HCT116 (cell line): ENCODE measurements around the gene APBA3. TPM values are rescaled to one million over a fixed set of nuclear protein-coding genes. Genes with fewer than 3 reads are reported as not detected.
A peak's percentile ranks its signal among the peaks of the same experiment; 100 is the strongest.

Experiments
- ATAC-seq: fragments of 200-7000 bp; cut with Tn5 transposase; 2 replicates; pipeline ENCODE4 v1.9.1; 2020; ENCODE audit warnings: mild to moderate bottlenecking, moderate library complexity
- BruUV-seq: library from RNA; stranded (reverse); fragments of 400-500 nt; replicated peaks from 2 replicates; lab custom pipeline; 2021; lab: Mats Ljungman, UMichigan
- CTCF ChIA-PET: fragments of 300-600 bp; sonication (Branson Sonifier 250); formaldehyde crosslinking; loops from one replicate; lab custom pipeline; 2021; ENCODE audit warnings: antibody characterized with exemption; lab: Charles Lee
- POLR2A ChIA-PET: fragments of 300-600, 350-600 bp; sonication (Branson Sonifier 250); formaldehyde crosslinking; loops from one replicate; lab custom pipeline; 2021; ENCODE audit warnings: antibody characterized with exemption; lab: Charles Lee
- RAD21 ChIA-PET, 2 experiments: fragments of 300-600 bp; sonication (Branson Sonifier 250); formaldehyde crosslinking; loops; one replicate each; lab custom pipeline; 2023; ENCODE audit warnings: low total read pairs in 2 of 2; ENCODE audit not compliant: uncharacterized antibody in 2 of 2, unreplicated experiment in 2 of 2, low non-redundant PET in 1 of 2; lab: Charles Lee
- DNase-seq: peaks from one replicate; pipeline ENCODE4 v3.0.0-alpha.2; 2010; ENCODE audit warnings: low read depth, low spot score
- H2AFZ ChIP-seq: fragments of 200-600 bp; shearing (Covaris generic), sonication (generic); 2 replicates; pipeline ENCODE4 v1.6.1; 2017; ENCODE audit warnings: low read depth, mixed run types, mixed read lengths, antibody characterized with exemption, low read length; ENCODE audit not compliant: poor library complexity, severe bottlenecking
- H3K27ac ChIP-seq: 2 replicates; pipeline ENCODE4 v1.5.1; 2012; ENCODE audit warnings: low read depth, low read length
- H3K27me3 ChIP-seq: fragments of 200-600 bp; sonication (generic); 2 replicates; pipeline ENCODE4 v1.6.1; 2016; ENCODE audit warnings: mixed run types, low read length, mixed read lengths; ENCODE audit not compliant: insufficient read depth
- H3K36me3 ChIP-seq, 2 experiments: fragments of 200-500 bp in 1 of 2; fragments of 200-600 bp in 1 of 2; sonication (Bioruptor generic) in 1 of 2; sonication (generic) in 1 of 2; 2 replicates each; pipeline versions ENCODE4 v1.5.1 to v1.6.1; 2014 to 2016; ENCODE audit warnings: low read length in 2 of 2, inconsistent platforms in 1 of 2, mixed read lengths in 1 of 2, mixed run types in 1 of 2; ENCODE audit not compliant: insufficient read depth in 2 of 2, control insufficient read depth in 1 of 2
- H3K4me1 ChIP-seq, 2 experiments: fragments of 200-600 bp in 1 of 2; sonication (generic) in 1 of 2; 2 replicates each; pipeline versions ENCODE4 v1.5.1 to v1.6.1; 2012 to 2017; ENCODE audit warnings: low read length in 2 of 2, inconsistent platforms in 1 of 2, mild to moderate bottlenecking in 1 of 2, mixed read lengths in 1 of 2, mixed run types in 1 of 2, moderate library complexity in 1 of 2; ENCODE audit not compliant: insufficient read depth in 2 of 2, control insufficient read depth in 1 of 2
- H3K4me2 ChIP-seq: fragments of 200-600 bp; sonication (generic); 2 replicates; pipeline ENCODE4 v1.6.1; 2017; ENCODE audit warnings: mixed run types, low read length, mixed read lengths
- H3K4me3 ChIP-seq, 2 experiments: fragments of 200-600 bp in 1 of 2; sonication (generic) in 1 of 2; replicated peaks in 1 of 2; 2 replicates each; pipeline ENCODE4 v1.5.1; 2011 to 2016; ENCODE audit warnings: low read length in 2 of 2, control low read depth in 1 of 2, low read depth in 1 of 2, mild to moderate bottlenecking in 1 of 2, mixed read lengths in 1 of 2, mixed run types in 1 of 2
- H3K79me2 ChIP-seq: fragments of 200-600 bp; sonication (generic); 2 replicates; pipeline ENCODE4 v1.6.1; 2017; ENCODE audit warnings: mild to moderate bottlenecking, mixed run types, low read length, moderate library complexity, mixed read lengths; ENCODE audit not compliant: insufficient read depth
- H3K9ac ChIP-seq: fragments of 200-600 bp; sonication (generic); 2 replicates; pipeline ENCODE4 v1.6.1; 2016; ENCODE audit warnings: low read length, mixed read lengths
- H3K9me2 ChIP-seq: fragments of 200-600 bp; sonication (generic), shearing (Covaris generic); 2 replicates; pipeline ENCODE4 v1.6.1; 2017; ENCODE audit warnings: mixed run types, mild to moderate bottlenecking, moderate library complexity; ENCODE audit not compliant: insufficient read depth
- H3K9me3 ChIP-seq, 2 experiments: fragments of 200-500 bp in 1 of 2; fragments of 200-600 bp in 1 of 2; sonication (Bioruptor generic) in 1 of 2; sonication (generic) in 1 of 2; 2 replicates each; pipeline ENCODE4 v1.6.1; 2014 to 2017; ENCODE audit warnings: low read length in 2 of 2, mixed read lengths in 2 of 2, inconsistent platforms in 1 of 2, low read depth in 1 of 2, mild to moderate bottlenecking in 1 of 2, mixed run types in 1 of 2, moderate library complexity in 1 of 2; ENCODE audit not compliant: control insufficient read depth in 1 of 2, insufficient read depth in 1 of 2
- H4K20me1 ChIP-seq: fragments of 200-600 bp; sonication (generic), shearing (Covaris generic); 2 replicates; pipeline ENCODE4 v1.6.1; 2017; ENCODE audit warnings: mixed run types, mild to moderate bottlenecking, moderate library complexity; ENCODE audit not compliant: insufficient read depth
- ATF3 ChIP-seq: IDR thresholded peaks from 2 replicates; pipeline ENCODE4 v1.6.1; 2012
- CBX3 ChIP-seq: IDR thresholded peaks from 2 replicates; pipeline ENCODE4 v1.6.1; 2012; ENCODE audit warnings: low read depth
- CEBPB ChIP-seq: IDR thresholded peaks from 2 replicates; pipeline ENCODE4 v1.6.1; 2012; ENCODE audit warnings: low read depth
- ELF1 ChIP-seq: IDR thresholded peaks from 2 replicates; pipeline ENCODE4 v1.6.1; 2012; ENCODE audit warnings: low read depth, borderline replicate concordance
- EZH2 ChIP-seq: fragments of 200-600 bp; sonication (generic); IDR thresholded peaks from 2 replicates; pipeline ENCODE4 v1.6.1; 2017; ENCODE audit warnings: antibody characterized with exemption, mixed run types
- EZH2phosphoT487 ChIP-seq: fragments of 200-600 bp; IDR thresholded peaks from 2 replicates; pipeline ENCODE4 v1.6.1; 2018; ENCODE audit warnings: antibody characterized with exemption, borderline replicate concordance
- FOSL1 ChIP-seq: IDR thresholded peaks from 2 replicates; pipeline ENCODE4 v1.6.1; 2012; ENCODE audit warnings: low read depth
- JUND ChIP-seq: IDR thresholded peaks from 2 replicates; pipeline ENCODE4 v1.6.1; 2012
- MAX ChIP-seq: IDR thresholded peaks from 2 replicates; pipeline ENCODE4 v1.6.1; 2012
- POLR2AphosphoS5 ChIP-seq: IDR thresholded peaks from 2 replicates; pipeline ENCODE4 v1.6.1; 2011; ENCODE audit warnings: mild to moderate bottlenecking, low read depth, low read length, moderate library complexity
- RAD21 ChIP-seq: IDR thresholded peaks from 2 replicates; pipeline ENCODE4 v1.6.1; 2012; ENCODE audit warnings: low read depth, mild to moderate bottlenecking
- SIN3A ChIP-seq: IDR thresholded peaks from 2 replicates; pipeline ENCODE4 v1.6.1; 2012; ENCODE audit warnings: low read depth
- SP1 ChIP-seq: IDR thresholded peaks from 2 replicates; pipeline ENCODE4 v1.6.1; 2012; ENCODE audit warnings: low read depth
- SRF ChIP-seq: IDR thresholded peaks from 2 replicates; pipeline ENCODE4 v1.6.1; 2012; ENCODE audit warnings: low read depth
- TCF7L2 ChIP-seq: IDR thresholded peaks from 2 replicates; pipeline ENCODE4 v1.7.0; 2011; ENCODE audit warnings: borderline replicate concordance, inconsistent platforms; ENCODE audit not compliant: insufficient read depth, insufficient read length; ENCODE audit errors: extremely low read depth
- YY1 ChIP-seq: IDR thresholded peaks from 2 replicates; pipeline ENCODE4 v1.6.1; 2011; ENCODE audit warnings: low read length, low read depth, moderate library complexity, mild to moderate bottlenecking; ENCODE audit not compliant: insufficient replicate concordance; ENCODE audit errors: extremely low read depth
- ZBTB33 ChIP-seq: IDR thresholded peaks from 2 replicates; pipeline ENCODE4 v1.6.1; 2011; ENCODE audit warnings: mild to moderate bottlenecking, low read length, moderate library complexity; ENCODE audit not compliant: insufficient replicate concordance; ENCODE audit errors: extremely low read depth
- intact Hi-C: fragments of 100-400 bp; cut with micrococcal nuclease; formaldehyde crosslinking; loops from 2 replicates; pipeline ENCODE4 v1.10.0; 2022
- total RNA-seq: library from RNA; stranded (reverse); gene quantifications from one replicate; pipeline ENCODE4 v1.2.1, GENCODE V29; 2021; ENCODE audit not compliant: unreplicated experiment

APBA3 gene
- total RNA-seq, 1 experiment from 2014 or later, result 29.5 TPM

- RAD21 ChIA-PET, result no interaction called here
- CTCF ChIA-PET, result no interaction called here
- no peaks in the 10 kb centered on the region for H3K27me3 ChIP-seq
- peaks cover 9 to 21% of the 10 kb centered on the region in 2 experiments; a peak in 3 of 4 replicates for H3K9me3 ChIP-seq
- H3K79me2 ChIP-seq, result no peaks in the 10 kb centered on the region
- H4K20me1 ChIP-seq, result no peaks in the 10 kb centered on the region
- POLR2A ChIA-PET, result no interaction called here
- no peak for ATAC-seq
- H3K9ac ChIP-seq, result no peak overlapping the region
- H3K27ac ChIP-seq, result no peak overlapping the region
- DNase-seq, result no peak
- TF ChIP-seq CBX3 (peak; percentile 39; the same call in 1 of the 2 replicates), SP1 (no peak), RAD21 (no peak)
- intact Hi-C loops, result no loop called here
- no peaks in the 10 kb centered on the region for H3K36me3 ChIP-seq
- H3K4me2 ChIP-seq, result no peak overlapping the region
- H2AFZ ChIP-seq, result no peak overlapping the region
- H3K4me1 ChIP-seq, result no peaks in the 10 kb centered on the region
- no peak overlapping the region for H3K4me3 ChIP-seq
- no peaks in the 10 kb centered on the region for H3K9me2 ChIP-seq
- BruUV-seq, result no TSS peak
Measured at GRCh38 chr19:3781603-3782002, 20.1 kb upstream of the APBA3 start.

DNA sequence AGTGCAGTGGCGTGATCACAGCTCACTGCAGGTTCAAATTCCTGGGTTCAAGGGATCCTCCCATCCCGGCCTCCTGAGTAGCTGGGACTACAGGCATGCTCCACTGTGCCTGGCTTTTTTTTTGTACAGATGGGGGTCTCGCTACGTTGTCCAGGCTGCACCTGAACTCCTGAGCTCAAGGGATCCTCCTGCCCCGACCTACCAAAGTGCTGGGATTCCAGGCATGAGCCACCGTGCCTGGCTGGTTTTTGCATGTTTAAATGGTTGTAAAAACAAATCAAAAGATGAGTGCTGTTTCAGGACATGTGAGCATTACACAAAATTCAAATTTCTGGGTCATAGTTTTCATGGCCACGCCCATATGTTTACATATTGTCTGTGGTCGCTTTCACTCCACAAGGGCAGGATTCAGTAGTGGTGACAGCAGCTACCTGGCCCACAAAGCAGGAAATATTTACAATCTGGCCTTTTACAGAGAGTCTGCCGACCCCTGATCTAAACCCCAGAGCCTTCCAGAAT, 19.4 kb upstream of the APBA3 start:
- Histone ChIP-seq H3K4me2 (no peak overlapping the region), H3K36me3 (no peaks in the 10 kb centered on the region), H3K4me3 (no peak overlapping the region), H3K9me2 (no peaks in the 10 kb centered on the region), H2AFZ (no peak overlapping the region), H3K27me3 (no peaks in the 10 kb centered on the region), H3K9ac (no peak overlapping the region), H4K20me1 (no peaks in the 10 kb centered on the region), H3K27ac (no peak overlapping the region), H3K79me2 (no peaks in the 10 kb centered on the region), H3K4me1 (no peaks in the 10 kb centered on the region), H3K9me3 (peaks cover 9 to 21% of the 10 kb centered on the region in 2 experiments; a peak in 3 of 4 replicates)
- ATAC-seq (no peak), DNase-seq (no peak)
- CTCF ChIA-PET, result no interaction called here
- TF ChIP-seq CEBPB (no peak), ZBTB33 (no peak), FOSL1 (no peak), SP1 (no peak), SRF (no peak), EZH2 (no peak), JUND (no peak), ATF3 (no peak), EZH2phosphoT487 (no peak), YY1 (no peak), TCF7L2 (no peak), ELF1 (no peak), POLR2AphosphoS5 (no peak), SIN3A (no peak), CBX3 (no peak), MAX (no peak)
- POLR2A ChIA-PET, result no interaction called here
- BruUV-seq, result no TSS peak
- RAD21 ChIA-PET, result no interaction called here
- intact Hi-C loops, result no loop called here
